NCI-H526 (cell line): Measurements from ENCODE around the gene SPTBN1.
A peak's percentile ranks its signal among the peaks of the same experiment; 100 is the strongest.

ENCODE experiments used
- DNase-seq, 2 experiments: peaks; one replicate each; lab custom pipeline; 2025; lab: John Stamatoyannopoulos, UW

The SPTBN1 gene

GRCh38 chr2:54556621-54557121 is 100.5 kb downstream of the SPTBN1 start:
- DNase-seq = no peak

GRCh38 chr2:54557211-54557600 is 101.1 kb downstream of the SPTBN1 start:
- DNase-seq = peak in 1 of 2 experiments; percentile 27

GRCh38 chr2:54557601-54558187 is 101.6 kb downstream of the SPTBN1 start:
- peak; percentile 87 to 93 for DNase-seq

GRCh38 chr2:54558188-54559005 is 102.3 kb downstream of the SPTBN1 start:
- DNase-seq = peak; percentile 74 to 89

- peak in 1 of 2 experiments; percentile 49 for DNase-seq
Observed at GRCh38 chr2:54559006-54559445, 102.9 kb downstream of the SPTBN1 start.

- DNase-seq = peak in 1 of 2 experiments; percentile 28
Observed at GRCh38 chr2:54559593-54560145, 103.5 kb downstream of the SPTBN1 start.

GRCh38 chr2:54560146-54560881 is 104.2 kb downstream of the SPTBN1 start:
- peak in 1 of 2 experiments; percentile 57 for DNase-seq

- DNase-seq = no peak
Observed at GRCh38 chr2:54561010-54561409, 104.9 kb downstream of the SPTBN1 start.

- DNase-seq = peak in 1 of 2 experiments; percentile 25
Observed at GRCh38 chr2:54564439-54564838, 108.3 kb downstream of the SPTBN1 start.

GRCh38 chr2:54565551-54565950 is 109.4 kb downstream of the SPTBN1 start:
- peak; percentile 72 to 75 for DNase-seq

- DNase-seq = no peak
Observed at GRCh38 chr2:54566896-54567295, 110.8 kb downstream of the SPTBN1 start.

- peak in 1 of 2 experiments; percentile 26 for DNase-seq
Observed at GRCh38 chr2:54568876-54569321, 112.8 kb downstream of the SPTBN1 start.

GRCh38 chr2:54569745-54570301 is 113.7 kb downstream of the SPTBN1 start:
- DNase-seq = peak; percentile 17 to 77

GRCh38 chr2:54570321-54570855 is 114.3 kb downstream of the SPTBN1 start:
- no peak for DNase-seq

- DNase-seq = peak; percentile 98 to 99
Observed at GRCh38 chr2:54570925-54571694, 115.0 kb downstream of the SPTBN1 start.

GRCh38 chr2:54572262-54572635 is 116.1 kb downstream of the SPTBN1 start:
- DNase-seq = peak; percentile 59 to 77

- DNase-seq = no peak
Observed at GRCh38 chr2:54572636-54573536, 116.8 kb downstream of the SPTBN1 start.

- DNase-seq = peak in 1 of 2 experiments; percentile 31
Observed at GRCh38 chr2:54573537-54573919, 117.4 kb downstream of the SPTBN1 start.

- peak; percentile 24 to 71 for DNase-seq
Observed at GRCh38 chr2:54574107-54574859, 118.2 kb downstream of the SPTBN1 start.
